ENCODE measurements around the gene C14orf180.

Gene C14orf180

GRCh38 chr14:104544362-104544961 lies 35.1 kb upstream of the C14orf180 start:
- no peak for TF ChIP-seq EZH2phosphoT487 (conservative IDR thresholded peaks at IDR 0.05; ENCODE audit: low read length)
- TF ChIP-seq CTCF (IDR thresholded peaks at IDR 0.05; ENCODE audit: insufficient read depth, low read length, poor library complexity, severe bottlenecking): no peak

GRCh38 chr14:104545151-104545941 lies 34.2 kb upstream of the C14orf180 start:
- Histone ChIP-seq H4K20me1 (ENCODE audit: low read depth, low read length) (no peaks in the 10 kb centered on the region), H3K4me2 (ENCODE audit: low read depth, low read length, poor library complexity, severe bottlenecking) (no peak overlapping the region), H3K27ac (ENCODE audit: low read depth, low read length) (no peak overlapping the region), H3K27me3 (ENCODE audit: low read length) (no peaks in the 10 kb centered on the region), H3K36me3 (ENCODE audit: low read length) (no peaks in the 10 kb centered on the region), H3K79me2 (ENCODE audit: insufficient read depth, low read length) (no peaks in the 10 kb centered on the region), H3K4me3 (ENCODE audit: insufficient read depth, low read length, poor library complexity, severe bottlenecking) (no peak overlapping the region), H2AFZ (ENCODE audit: low read depth, low read length, severe bottlenecking) (no peak overlapping the region), H3K9ac (ENCODE audit: low read length) (no peak overlapping the region), H3F3A (ENCODE audit: insufficient read depth) (no peaks in the 10 kb centered on the region), H3K9me2 (replicated peaks; ENCODE audit: insufficient read depth, low read length) (no peaks in the 10 kb centered on the region), H3K9me3 (ENCODE audit: insufficient read depth, low read length) (no peaks in the 10 kb centered on the region)
- TF ChIP-seq EZH2phosphoT487 (conservative IDR thresholded peaks at IDR 0.05; ENCODE audit: low read length) (no peak), CTCF (IDR thresholded peaks at IDR 0.05; ENCODE audit: insufficient read depth, low read length, poor library complexity, severe bottlenecking) (no peak)

More at GRCh38 chr14:104544362-104544961, 35.1 kb upstream of the C14orf180 start:
- no peak overlapping the region for H2AFZ ChIP-seq (ENCODE audit: low read depth, low read length, severe bottlenecking)
- H3K36me3 ChIP-seq (ENCODE audit: low read length): no peaks in the 10 kb centered on the region
- no peak overlapping the region for H3K27ac ChIP-seq (ENCODE audit: low read depth, low read length)
- H3K4me2 ChIP-seq (ENCODE audit: low read depth, low read length, poor library complexity, severe bottlenecking): no peak overlapping the region
- no peaks in the 10 kb centered on the region for H3K9me3 ChIP-seq (ENCODE audit: insufficient read depth, low read length)
- H3K9me2 ChIP-seq (replicated peaks; ENCODE audit: insufficient read depth, low read length): no peaks in the 10 kb centered on the region
- no peaks in the 10 kb centered on the region for H3K27me3 ChIP-seq (ENCODE audit: low read length)
- H3F3A ChIP-seq (ENCODE audit: insufficient read depth): no peaks in the 10 kb centered on the region
- no peak overlapping the region for H3K9ac ChIP-seq (ENCODE audit: low read length)
- no peaks in the 10 kb centered on the region for H4K20me1 ChIP-seq (ENCODE audit: low read depth, low read length)
- H3K4me3 ChIP-seq (ENCODE audit: insufficient read depth, low read length, poor library complexity, severe bottlenecking): no peak overlapping the region
- no peaks in the 10 kb centered on the region for H3K79me2 ChIP-seq (ENCODE audit: insufficient read depth, low read length)

GRCh38 chr14:104545942-104546501 lies 33.5 kb upstream of the C14orf180 start:
- Histone ChIP-seq H3K27me3 (ENCODE audit: low read length) (no peaks in the 10 kb centered on the region), H3K4me2 (ENCODE audit: low read depth, low read length, poor library complexity, severe bottlenecking) (no peak overlapping the region)

More at GRCh38 chr14:104545942-104546501, 33.5 kb upstream of the C14orf180 start:
- H3K9me3 ChIP-seq (ENCODE audit: insufficient read depth, low read length): no peaks in the 10 kb centered on the region
- H2AFZ ChIP-seq (ENCODE audit: low read depth, low read length, severe bottlenecking): no peak overlapping the region
- H3K9ac ChIP-seq (ENCODE audit: low read length): no peak overlapping the region
- no peak overlapping the region for H3K27ac ChIP-seq (ENCODE audit: low read depth, low read length)
- TF ChIP-seq CTCF (IDR thresholded peaks at IDR 0.05; ENCODE audit: insufficient read depth, low read length, poor library complexity, severe bottlenecking) (no peak), EZH2phosphoT487 (conservative IDR thresholded peaks at IDR 0.05; ENCODE audit: low read length) (no peak)
- no peaks in the 10 kb centered on the region for H3K9me2 ChIP-seq (replicated peaks; ENCODE audit: insufficient read depth, low read length)
- no peak overlapping the region for H3K4me3 ChIP-seq (ENCODE audit: insufficient read depth, low read length, poor library complexity, severe bottlenecking)
- H4K20me1 ChIP-seq (ENCODE audit: low read depth, low read length): no peaks in the 10 kb centered on the region
- H3K79me2 ChIP-seq (ENCODE audit: insufficient read depth, low read length): no peaks in the 10 kb centered on the region
- H3K36me3 ChIP-seq (ENCODE audit: low read length): no peaks in the 10 kb centered on the region
- no peaks in the 10 kb centered on the region for H3F3A ChIP-seq (ENCODE audit: insufficient read depth)

All from SU-DHL-6 (cell line).